Measurements from ENCODE around the gene METTL1.
A peak's percentile ranks its signal among the peaks of the same experiment; 100 is the strongest.

Gene METTL1

GRCh38 chr12:57726884-57727757, 44.8 kb downstream of the METTL1 start:
- Histone ChIP-seq H4K20me1 (ENCODE audit: insufficient read depth, low read length) (no peaks in the 10 kb centered on the region; the same call in none of the 2 replicates), H2AFZ (ENCODE audit: low read depth, low read length) (no peak overlapping the region), H3K9me3 (ENCODE audit: insufficient read depth, low read length, severe bottlenecking) (no peaks in the 10 kb centered on the region), H3K27me3 (ENCODE audit: insufficient read depth, low read length, poor library complexity) (no peaks in the 10 kb centered on the region), H3K4me3 (ENCODE audit: low read depth in 1 of 2, low read length in 2 of 2) (no peak overlapping the region), H3K79me2 (ENCODE audit: insufficient read depth, low read length) (no peaks in the 10 kb centered on the region), H3K4me1 (ENCODE audit: insufficient read depth, low read length) (no peaks in the 10 kb centered on the region), H3K9ac (ENCODE audit: low read depth, low read length) (no peak overlapping the region), H3K4me2 (ENCODE audit: insufficient read depth, low read length) (no peak overlapping the region), H3K36me3 (ENCODE audit: insufficient read depth, low read length) (peaks cover 50% of the 10 kb centered on the region), H3K27ac (ENCODE audit: low read length) (no peak overlapping the region)
- no peak for TF ChIP-seq CTCF (IDR thresholded peaks at IDR 0.05; ENCODE audit: borderline replicate concordance, extremely low read depth, low read length, poor library complexity, severe bottlenecking)
- TF ChIP-seq EZH2 (IDR thresholded peaks at IDR 0.05; ENCODE audit: borderline replicate concordance, low read depth, low read length, severe bottlenecking): no peak
- ATAC-seq (ENCODE audit: insufficient read depth, low read depth): no peak
- DNase-seq: no peak

GRCh38 chr12:57726151-57726883, 45.6 kb downstream of the METTL1 start:
- H3K36me3 ChIP-seq (ENCODE audit: insufficient read depth, low read length): peaks cover 50% of the 10 kb centered on the region
- H2AFZ ChIP-seq (ENCODE audit: low read depth, low read length): no peak overlapping the region
- H4K20me1 ChIP-seq (ENCODE audit: insufficient read depth, low read length): no peaks in the 10 kb centered on the region; the same call in none of the 2 replicates
- ATAC-seq (ENCODE audit: insufficient read depth, low read depth): no peak
- H3K9ac ChIP-seq (ENCODE audit: low read depth, low read length): no peak overlapping the region
- H3K27me3 ChIP-seq (ENCODE audit: insufficient read depth, low read length, poor library complexity): no peaks in the 10 kb centered on the region
- H3K79me2 ChIP-seq (ENCODE audit: insufficient read depth, low read length): no peaks in the 10 kb centered on the region
- no peak overlapping the region for H3K4me3 ChIP-seq (ENCODE audit: low read depth in 1 of 2, low read length in 2 of 2)
- H3K27ac ChIP-seq (ENCODE audit: low read length): no peak overlapping the region
- no peaks in the 10 kb centered on the region for H3K4me1 ChIP-seq (ENCODE audit: insufficient read depth, low read length)
- TF ChIP-seq CTCF (IDR thresholded peaks at IDR 0.05; ENCODE audit: borderline replicate concordance, extremely low read depth, low read length, poor library complexity, severe bottlenecking) (peak; percentile 41), EZH2 (IDR thresholded peaks at IDR 0.05; ENCODE audit: borderline replicate concordance, low read depth, low read length, severe bottlenecking) (no peak)
- DNase-seq: no peak
- no peaks in the 10 kb centered on the region for H3K9me3 ChIP-seq (ENCODE audit: insufficient read depth, low read length, severe bottlenecking)
- H3K4me2 ChIP-seq (ENCODE audit: insufficient read depth, low read length): no peak overlapping the region

GRCh38 chr12:57725851-57726150, 46.1 kb downstream of the METTL1 start:
- H4K20me1 ChIP-seq (ENCODE audit: insufficient read depth, low read length): no peaks in the 10 kb centered on the region; the same call in 1 of the 2 replicates
- H3K27me3 ChIP-seq (ENCODE audit: insufficient read depth, low read length, poor library complexity): no peaks in the 10 kb centered on the region
- H3K4me1 ChIP-seq (ENCODE audit: insufficient read depth, low read length): no peaks in the 10 kb centered on the region
- H3K79me2 ChIP-seq (ENCODE audit: insufficient read depth, low read length): no peaks in the 10 kb centered on the region
- no peak overlapping the region for H3K9ac ChIP-seq (ENCODE audit: low read depth, low read length)
- no peak for DNase-seq
- no peak overlapping the region for H3K4me3 ChIP-seq (ENCODE audit: low read depth in 1 of 2, low read length in 2 of 2)
- H3K27ac ChIP-seq (ENCODE audit: low read length): no peak overlapping the region
- no peak overlapping the region for H2AFZ ChIP-seq (ENCODE audit: low read depth, low read length)
- H3K4me2 ChIP-seq (ENCODE audit: insufficient read depth, low read length): no peak overlapping the region
- peaks cover 50% of the 10 kb centered on the region for H3K36me3 ChIP-seq (ENCODE audit: insufficient read depth, low read length)
- no peaks in the 10 kb centered on the region for H3K9me3 ChIP-seq (ENCODE audit: insufficient read depth, low read length, severe bottlenecking)
- ATAC-seq (ENCODE audit: insufficient read depth, low read depth): no peak
- no peak for TF ChIP-seq CTCF (IDR thresholded peaks at IDR 0.05; ENCODE audit: borderline replicate concordance, extremely low read depth, low read length, poor library complexity, severe bottlenecking)
- TF ChIP-seq EZH2 (IDR thresholded peaks at IDR 0.05; ENCODE audit: borderline replicate concordance, low read depth, low read length, severe bottlenecking): no peak
